Activated CD8-positive, alpha-beta T cell treated with anti-CD3 and anti-CD28 coated beads, Interleukin-2, amount 10 ng/mL, durations not matched to agents 7 days and 5 days (primary cell): ENCODE results near the gene DUS4L. TPM values are rescaled to one million over a fixed set of nuclear protein-coding genes. Genes with fewer than 3 reads are reported as not detected.

Experiments
- ATAC-seq: fragments of 150-1000 bp; cut with Tn5 transposase; one replicate; pipeline ENCODE4 v1.10.0; 2021; ENCODE audit warnings: moderate library complexity
- CTCF ChIA-PET: fragments of 350-600 bp; sonication (Branson Sonifier 250); formaldehyde crosslinking; loops from one replicate; lab custom pipeline; 2021; ENCODE audit warnings: antibody characterized with exemption; lab: Charles Lee
- POLR2A ChIA-PET: fragments of 350-600 bp; sonication (Branson Sonifier 250); formaldehyde crosslinking; loops from one replicate; lab custom pipeline; 2021; ENCODE audit warnings: antibody characterized with exemption; lab: Charles Lee
- DNase-seq: peaks from one replicate; pipeline ENCODE4 v3.0.0-alpha.2; 2020
- H3K27ac Mint-ChIP-seq: one replicate; pipeline ENCODE4 v1.8.0; 2021; ENCODE audit warnings: mild to moderate bottlenecking, mixed read lengths
- H3K27me3 Mint-ChIP-seq: one replicate; pipeline ENCODE4 v1.8.0; 2021; ENCODE audit warnings: low read depth, mixed read lengths
- H3K36me3 Mint-ChIP-seq: one replicate; pipeline ENCODE4 v1.8.0; 2021; ENCODE audit warnings: low read depth, mixed read lengths
- H3K4me1 Mint-ChIP-seq: one replicate; pipeline ENCODE4 v1.8.0; 2021; ENCODE audit warnings: low read depth, mixed read lengths
- H3K4me3 Mint-ChIP-seq: one replicate; pipeline ENCODE4 v1.8.0; 2021; ENCODE audit warnings: mild to moderate bottlenecking, mixed read lengths
- H3K9me3 Mint-ChIP-seq: one replicate; pipeline ENCODE4 v1.8.0; 2022; ENCODE audit warnings: mixed read lengths; ENCODE audit not compliant: insufficient read depth
- total RNA-seq, 2 experiments: library from RNA; stranded (reverse); gene quantifications; one replicate each; pipeline ENCODE4 v1.2.3, GENCODE V29; 2021

Gene DUS4L
- total RNA-seq, 2 experiments from 2014 or later, result 10.3 to 11.1 TPM

DNA sequence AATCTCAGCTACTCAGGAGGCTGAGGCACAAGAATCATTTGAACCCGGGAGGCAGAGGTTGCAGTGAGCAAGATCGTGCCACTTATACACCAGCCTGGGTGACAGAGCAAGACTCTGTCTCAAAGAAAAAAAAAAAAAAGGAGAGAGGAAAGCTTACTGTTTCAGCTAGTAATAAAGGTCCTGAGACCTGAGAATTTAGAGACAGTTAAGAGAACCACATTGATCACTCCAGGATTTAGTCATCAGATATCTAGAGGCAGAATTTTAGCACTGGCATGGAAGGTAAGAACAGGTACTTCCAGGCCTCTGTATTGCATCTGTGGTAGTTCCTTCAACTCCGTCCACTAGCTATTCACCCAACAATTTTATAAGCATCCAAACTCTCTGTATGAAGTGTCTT is 7.9 kb upstream of the DUS4L start:
- DNase-seq, result no peak
- H3K4me3 Mint-ChIP-seq, result no peak overlapping the region
- peaks cover 26% of the 10 kb centered on the region for H3K4me1 Mint-ChIP-seq
- H3K36me3 Mint-ChIP-seq, result peaks cover 39% of the 10 kb centered on the region
- H3K27ac Mint-ChIP-seq, result no peak overlapping the region
- H3K9me3 Mint-ChIP-seq, result no peaks in the 10 kb centered on the region
- no peaks in the 10 kb centered on the region for H3K27me3 Mint-ChIP-seq
- POLR2A ChIA-PET, result interaction anchor here (1.2 kb wide), 1 partner anchor 53 kb away, joined by 4 read pairs; no protein-coding TSS in a partner anchor
- ATAC-seq, result no peak
- CTCF ChIA-PET, result no interaction called here

DNA sequence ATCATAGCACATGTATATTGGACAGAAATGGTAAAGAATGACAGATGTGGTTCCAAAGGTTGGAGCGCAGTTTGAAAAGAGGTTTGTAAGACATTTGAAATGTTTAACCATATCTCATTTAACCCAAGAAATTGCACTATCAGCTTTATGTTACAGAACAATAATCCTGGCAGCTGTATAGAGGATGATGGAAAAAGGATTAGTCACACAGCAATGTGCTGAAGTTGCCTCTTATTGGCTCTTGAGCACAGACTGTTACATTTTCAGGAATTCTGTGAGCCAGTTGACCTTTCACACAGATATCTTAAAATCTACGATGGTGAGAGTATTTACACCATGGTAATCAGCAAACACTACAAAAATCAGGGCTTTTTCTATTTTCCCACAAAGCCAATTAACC is 3.9 kb upstream of the DUS4L start:
- no peak overlapping the region for H3K4me3 Mint-ChIP-seq
- no peaks in the 10 kb centered on the region for H3K27me3 Mint-ChIP-seq
- ChIA-PET POLR2A (no interaction called here), CTCF (interaction anchor here (1.2 kb wide), 1 partner anchor 319 kb away, joined by 4 read pairs; no protein-coding TSS in a partner anchor)
- DNase-seq (no peak), ATAC-seq (no peak)
- H3K27ac Mint-ChIP-seq, result peak overlapping the region; percentile 6
- H3K9me3 Mint-ChIP-seq, result no peaks in the 10 kb centered on the region
- peaks cover 20% of the 10 kb centered on the region for H3K36me3 Mint-ChIP-seq
- H3K4me1 Mint-ChIP-seq, result peaks cover 49% of the 10 kb centered on the region

DNA sequence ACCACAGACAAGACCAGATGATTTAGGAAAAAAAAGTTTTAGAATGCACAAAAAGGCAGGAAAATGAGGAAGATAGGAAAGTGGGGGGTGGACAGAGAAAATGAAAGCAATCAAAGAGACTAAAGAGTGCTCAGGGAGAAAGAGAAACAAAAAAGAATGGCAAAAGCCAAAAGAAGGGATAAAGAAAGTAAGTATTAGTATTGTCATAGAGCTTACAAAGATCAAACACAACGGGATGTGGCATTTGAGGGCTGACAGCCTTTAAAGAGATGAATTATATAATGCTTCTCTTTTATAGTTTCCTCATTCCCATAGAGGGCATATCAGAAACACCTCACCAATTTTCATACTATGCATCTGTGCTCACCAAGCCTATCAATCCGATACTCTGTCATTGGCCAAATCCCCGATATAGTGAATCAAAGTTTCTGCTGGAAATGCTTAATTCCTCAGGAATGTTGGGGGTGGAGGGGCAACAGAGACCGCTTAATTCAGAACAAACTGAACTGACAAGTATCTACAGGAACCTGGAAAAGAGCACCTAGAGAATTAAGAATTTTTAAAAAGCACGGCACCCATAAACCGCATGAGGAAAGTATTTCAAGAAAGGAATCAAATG is 2.8 kb upstream of the DUS4L start:
- ChIA-PET CTCF (interaction anchor here (0.6 to 1.0 kb wide), 2 partner anchors 11 to 15 kb away, joined by 3 read pairs; no protein-coding TSS in a partner anchor), POLR2A (no interaction called here)
- Mint-ChIP-seq H3K4me1 (peaks cover 55% of the 10 kb centered on the region), H3K27ac (peak overlapping the region; percentile 80), H3K9me3 (no peaks in the 10 kb centered on the region), H3K36me3 (peaks cover 11% of the 10 kb centered on the region), H3K27me3 (no peaks in the 10 kb centered on the region), H3K4me3 (peak overlapping the region; percentile 39)
- DNase-seq (peak; percentile 64), ATAC-seq (peak; percentile 26)

DNA sequence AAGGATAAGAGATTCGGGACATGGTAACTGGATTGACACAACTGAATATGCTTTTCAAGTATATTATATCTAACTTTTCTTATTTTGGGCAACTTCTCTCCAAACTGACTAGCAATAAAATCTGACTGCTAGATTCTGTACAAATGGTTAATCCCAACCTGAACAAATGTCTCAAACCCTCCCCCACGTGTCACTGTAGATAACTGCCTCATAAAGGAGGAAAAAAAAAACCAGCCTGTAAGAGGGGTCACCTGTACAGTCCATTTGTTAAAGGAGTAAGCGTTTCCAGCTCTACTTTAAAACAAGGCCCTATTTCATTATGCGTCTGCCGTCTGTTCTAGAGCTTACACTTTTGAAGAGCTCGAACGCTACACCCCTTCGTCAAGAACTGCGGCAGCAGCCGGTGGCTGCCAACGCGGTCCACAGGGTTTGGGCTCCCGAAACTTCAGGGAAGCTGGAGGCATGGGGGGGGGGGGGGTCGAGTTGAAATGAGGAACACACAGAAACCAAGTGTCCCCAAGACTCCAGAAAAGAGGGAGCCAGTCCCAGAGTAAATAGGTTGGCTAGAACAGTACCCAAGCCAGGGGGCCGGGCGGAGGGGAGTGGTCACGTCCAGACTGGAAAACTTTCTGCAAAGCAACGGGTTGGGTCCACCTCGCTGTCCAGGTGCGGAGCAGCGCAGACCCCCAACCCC is 543 bp upstream of the DUS4L start:
- Mint-ChIP-seq H3K4me3 (peak overlapping the region; percentile 84), H3K9me3 (no peaks in the 10 kb centered on the region), H3K4me1 (peaks cover 56% of the 10 kb centered on the region), H3K27ac (peak overlapping the region; percentile 90), H3K36me3 (peaks cover 6% of the 10 kb centered on the region), H3K27me3 (no peaks in the 10 kb centered on the region)
- DNase-seq (no peak), ATAC-seq (peak; percentile 67)
- POLR2A ChIA-PET, result interaction anchor here (0.7 to 2.5 kb wide), 6 partner anchors 15 to 180 kb away, joined by 3 to 11 read pairs (median 5); partner anchors contain the start of genes BCAP29 and CBLL1
- CTCF ChIA-PET, result interaction anchor here (0.7 to 1.6 kb wide), 6 partner anchors 10 to 396 kb away, joined by 3 to 7 read pairs (median 4); partner anchors contain the start of gene BCAP29

DNA sequence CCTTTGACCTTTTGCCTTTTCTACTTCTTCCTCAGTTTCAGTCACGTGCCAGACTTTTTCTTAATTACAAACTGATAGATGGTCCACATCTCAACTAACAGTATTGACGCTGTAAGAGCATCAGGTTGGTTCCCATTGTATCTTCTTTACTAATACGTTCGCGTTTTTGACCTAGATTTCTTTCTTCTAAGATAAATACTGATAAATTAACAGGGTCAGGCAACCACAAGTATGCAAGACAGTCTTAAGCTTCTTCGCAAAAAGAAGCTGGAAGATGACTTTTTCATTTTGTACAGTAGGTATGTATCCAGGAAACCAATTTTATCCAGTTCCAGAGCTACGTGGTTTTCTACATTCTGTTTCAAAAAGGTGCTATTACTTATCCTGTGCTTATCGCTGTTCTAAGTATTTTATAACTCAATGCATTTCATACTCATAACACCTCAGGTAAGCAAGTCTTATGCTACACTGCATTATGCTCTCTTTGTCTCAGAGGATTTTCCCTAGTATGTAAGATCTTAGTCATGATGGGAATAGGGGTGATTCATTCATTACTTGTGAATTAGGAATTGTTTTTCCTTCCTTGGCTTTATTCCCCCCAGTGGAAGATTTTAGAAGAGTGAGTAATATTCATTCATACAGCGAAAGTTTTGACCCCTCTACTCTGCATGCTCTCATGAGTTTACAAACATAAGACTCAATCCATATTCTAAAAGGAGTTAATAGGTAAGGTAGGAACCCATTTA is 955 bp downstream of the DUS4L start:
- Mint-ChIP-seq H3K27me3 (no peaks in the 10 kb centered on the region), H3K36me3 (peaks cover 8% of the 10 kb centered on the region), H3K9me3 (no peaks in the 10 kb centered on the region), H3K27ac (peak overlapping the region; percentile 90), H3K4me3 (peak overlapping the region; percentile 84), H3K4me1 (peaks cover 48% of the 10 kb centered on the region)
- DNase-seq (no peak), ATAC-seq (no peak)
- CTCF ChIA-PET, result interaction anchor here (1.0 to 1.6 kb wide), 7 partner anchors 9 to 315 kb away, joined by 3 to 7 read pairs (median 4); partner anchors contain the start of genes BCAP29 and CBLL1
- POLR2A ChIA-PET, result interaction anchor here (1.0 to 2.5 kb wide), 4 partner anchors 15 to 178 kb away, joined by 3 to 11 read pairs (median 8); partner anchors contain the start of genes BCAP29 and CBLL1

DNA sequence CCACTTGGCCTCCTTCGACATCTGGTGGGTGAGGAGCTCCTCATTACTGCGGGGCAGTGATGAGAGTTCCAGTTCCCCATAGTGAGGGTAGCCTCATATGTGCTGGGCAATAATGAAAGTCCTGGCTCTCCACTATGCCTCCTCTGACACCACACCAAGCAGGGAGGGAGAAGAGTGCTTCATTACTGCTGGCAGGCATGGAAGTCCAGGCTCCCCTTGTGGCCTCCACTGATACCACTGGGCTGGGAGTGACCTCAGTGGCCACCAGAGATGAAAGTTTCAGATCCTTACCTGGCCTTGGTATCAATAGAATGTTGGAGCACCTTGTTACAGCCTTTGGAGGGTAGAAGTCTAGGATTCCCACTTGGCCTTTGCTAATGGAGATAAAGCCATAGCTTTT is 6.5 kb downstream of the DUS4L start:
- no peaks in the 10 kb centered on the region for H3K27me3 Mint-ChIP-seq
- ChIA-PET CTCF (no interaction called here), POLR2A (no interaction called here)
- no peak overlapping the region for H3K27ac Mint-ChIP-seq
- DNase-seq (no peak), ATAC-seq (no peak)
- no peaks in the 10 kb centered on the region for H3K9me3 Mint-ChIP-seq
- peaks cover 14% of the 10 kb centered on the region for H3K36me3 Mint-ChIP-seq
- H3K4me1 Mint-ChIP-seq, result peaks cover 3% of the 10 kb centered on the region
- H3K4me3 Mint-ChIP-seq, result no peak overlapping the region

DNA sequence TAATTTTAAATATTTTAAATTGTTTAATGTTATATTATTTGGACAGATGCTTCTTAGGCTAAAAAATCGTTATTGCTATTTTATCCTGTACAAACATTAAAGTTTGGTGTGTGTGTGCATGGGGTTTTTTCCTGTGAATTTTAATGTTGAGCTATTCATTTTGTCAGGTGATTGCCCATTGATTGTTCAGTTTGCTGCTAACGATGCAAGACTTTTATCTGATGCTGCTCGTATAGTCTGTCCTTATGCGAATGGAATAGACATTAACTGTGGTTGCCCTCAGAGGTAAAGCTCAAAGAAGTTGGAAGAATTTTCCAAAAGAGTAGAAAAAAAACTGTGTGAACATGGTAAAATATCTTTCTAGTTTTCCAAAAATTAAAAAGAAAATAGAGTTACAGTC is 9.8 kb downstream of the DUS4L start:
- H3K27ac Mint-ChIP-seq, result no peak overlapping the region
- H3K36me3 Mint-ChIP-seq, result peaks cover 19% of the 10 kb centered on the region
- H3K4me1 Mint-ChIP-seq, result peaks cover 4% of the 10 kb centered on the region
- no peaks in the 10 kb centered on the region for H3K27me3 Mint-ChIP-seq
- no peaks in the 10 kb centered on the region for H3K9me3 Mint-ChIP-seq
- CTCF ChIA-PET, result interaction anchor here (1.3 kb wide), 1 partner anchor 10 kb away, joined by 4 read pairs; the partner anchor contains the start of genes COG5 and DUS4L
- ATAC-seq (no peak), DNase-seq (no peak)
- POLR2A ChIA-PET, result interaction anchor here (1.1 kb wide), 1 partner anchor 170 kb away, joined by 3 read pairs; the partner anchor contains the start of gene CBLL1
- no peak overlapping the region for H3K4me3 Mint-ChIP-seq

DNA sequence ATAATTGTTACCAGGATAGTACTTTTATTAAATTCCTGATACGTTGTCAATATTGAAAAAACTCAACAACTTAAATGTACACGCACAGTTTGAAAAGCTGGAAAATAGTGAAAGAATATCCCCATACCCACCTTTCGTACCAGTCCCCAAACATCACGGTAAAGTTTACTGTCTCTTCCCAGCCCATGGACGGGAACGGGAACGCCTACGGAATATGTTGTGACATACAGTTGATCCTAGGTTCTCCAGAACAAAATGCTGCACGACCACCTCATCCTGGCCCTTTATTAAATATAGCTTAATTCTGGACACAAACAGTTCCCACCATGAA is 15.7 kb downstream of the DUS4L start:
- ATAC-seq (no peak), DNase-seq (no peak)
- H3K27ac Mint-ChIP-seq, result peak overlapping the region; percentile 90
- H3K9me3 Mint-ChIP-seq, result no peaks in the 10 kb centered on the region
- ChIA-PET CTCF (interaction anchor here (1.0 to 1.4 kb wide), 2 partner anchors 15 to 300 kb away, joined by 3 to 4 read pairs; partner anchors contain the start of genes COG5 and DUS4L), POLR2A (interaction anchor here (1.9 kb wide), 1 partner anchor 16 kb away, joined by 9 read pairs; the partner anchor contains the start of genes COG5 and DUS4L)
- peak overlapping the region; percentile 90 for H3K4me3 Mint-ChIP-seq
- peaks cover 17% of the 10 kb centered on the region for H3K36me3 Mint-ChIP-seq
- H3K27me3 Mint-ChIP-seq, result no peaks in the 10 kb centered on the region
- H3K4me1 Mint-ChIP-seq, result peaks cover 22% of the 10 kb centered on the region

DNA sequence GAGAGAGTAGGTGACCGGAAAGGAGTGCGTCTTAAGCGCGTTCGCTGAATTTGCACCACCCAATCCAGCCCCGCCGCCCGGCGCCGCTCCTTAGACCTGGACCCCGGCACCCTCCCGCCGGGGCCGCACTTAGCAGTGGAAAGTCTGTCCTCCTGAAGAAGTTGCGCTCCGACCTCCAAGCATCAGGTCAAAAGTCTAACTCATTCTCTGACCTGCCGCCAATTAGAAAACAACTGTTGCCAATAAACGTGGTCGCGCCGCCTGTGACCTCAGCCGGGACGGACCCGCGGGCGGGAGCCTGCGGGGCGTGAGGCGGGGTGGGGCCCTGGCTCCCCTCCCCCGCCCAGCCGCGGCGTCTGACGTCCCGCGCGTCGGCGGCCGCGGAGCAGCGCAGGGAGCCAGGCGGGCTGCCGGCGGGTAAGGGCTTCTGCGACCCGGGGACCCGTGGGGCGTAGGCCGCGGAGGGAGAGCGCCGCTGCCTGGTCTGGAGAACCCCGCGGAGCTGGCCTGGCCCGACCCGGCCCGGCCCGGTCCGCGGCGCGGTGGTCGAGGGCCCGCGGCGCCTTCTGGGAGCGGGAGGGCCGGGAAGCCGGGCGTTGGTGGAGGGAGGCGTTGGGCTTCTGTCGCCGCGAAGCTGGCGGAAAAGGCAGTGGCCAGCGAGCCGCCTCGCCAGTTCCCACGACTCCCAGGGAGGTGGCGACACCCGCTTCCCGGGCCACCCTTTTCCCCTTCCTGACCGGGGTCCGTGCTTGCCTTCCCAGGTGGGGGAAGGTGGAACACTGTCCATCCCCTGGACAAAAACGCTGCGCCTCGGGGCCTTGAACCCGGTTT is 16.3 kb downstream of the DUS4L start, which contains the start of gene BCAP29:
Gene BCAP29 (plus strand): TSS at position 362 of the 831 bp plus-strand sequence. CDS start 527 bp downstream, outside the sequence.
- Mint-ChIP-seq H3K27ac (peak within 1 kb of the TSS; percentile 90), H3K27me3 (no peaks in the 10 kb centered on the region), H3K4me1 (peaks cover 22% of the 10 kb centered on the region), H3K36me3 (peaks cover 21% of the 10 kb centered on the region), H3K4me3 (peak within 1 kb of the TSS; percentile 90), H3K9me3 (no peaks in the 10 kb centered on the region)
- ATAC-seq, result peak; percentile 96
- ChIA-PET POLR2A (interaction anchor here (1.9 kb wide), 1 partner anchor 16 kb away, joined by 9 read pairs; the partner anchor contains the start of genes COG5 and DUS4L), CTCF (interaction anchor here (1.0 to 1.4 kb wide), 2 partner anchors 16 to 299 kb away, joined by 3 to 4 read pairs; partner anchors contain the start of genes COG5 and DUS4L)
- DNase-seq, result peak; percentile 72

DNA sequence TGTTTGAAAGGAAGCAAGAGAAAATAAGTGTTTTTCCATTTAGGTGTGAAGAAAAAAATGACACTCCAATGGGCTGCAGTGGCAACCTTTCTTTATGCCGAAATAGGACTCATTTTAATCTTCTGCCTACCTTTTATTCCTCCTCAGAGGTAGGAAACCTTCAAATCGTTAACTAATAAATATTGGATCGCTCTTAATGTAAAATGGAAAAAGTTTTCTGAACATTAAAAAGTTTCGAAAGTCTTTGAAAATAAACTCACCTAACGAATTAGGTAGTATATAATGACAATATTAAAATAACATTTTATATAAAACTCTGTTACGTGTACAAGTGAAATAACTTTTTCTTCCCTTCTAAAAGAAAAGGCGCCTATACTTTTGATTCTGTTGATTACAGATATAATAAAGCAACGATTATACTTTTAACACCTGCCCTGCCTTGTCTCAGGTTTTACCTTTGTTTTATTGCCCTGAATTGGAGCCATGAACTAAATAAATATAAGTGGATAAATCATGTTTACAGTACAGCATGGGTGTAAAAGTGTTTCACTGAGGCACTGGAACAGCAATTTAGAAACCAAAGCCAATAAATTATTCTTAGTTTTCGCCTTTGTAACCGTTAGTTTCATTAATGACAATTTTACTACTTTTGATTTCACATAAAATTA is 17.1 kb downstream of the DUS4L start:
- DNase-seq, result no peak
- peaks cover 22% of the 10 kb centered on the region for H3K4me1 Mint-ChIP-seq
- H3K4me3 Mint-ChIP-seq, result peak overlapping the region; percentile 90
- peaks cover 25% of the 10 kb centered on the region for H3K36me3 Mint-ChIP-seq
- peak overlapping the region; percentile 62 for H3K27ac Mint-ChIP-seq
- POLR2A ChIA-PET, result interaction anchor here (1.9 kb wide), 1 partner anchor 17 kb away, joined by 9 read pairs; the partner anchor contains the start of genes COG5 and DUS4L
- H3K9me3 Mint-ChIP-seq, result no peaks in the 10 kb centered on the region
- CTCF ChIA-PET, result no interaction called here
- H3K27me3 Mint-ChIP-seq, result no peaks in the 10 kb centered on the region
- no peak for ATAC-seq
